GM12878 (cell line): ENCODE measurements around the gene S100A2.

Experiments used
- FOS ChIP-seq: IDR thresholded peaks from 3 replicates; pipeline ENCODE4 v1.6.1; 2011; ENCODE audit warnings: borderline replicate concordance; ENCODE audit not compliant: insufficient read length; ENCODE audit errors: extremely low read depth
- REST ChIP-seq: IDR thresholded peaks from 2 replicates; pipeline ENCODE4 v1.6.1; 2012; ENCODE audit warnings: mild to moderate bottlenecking, low read depth, low read length

GRCh38 chr1:153568367-153569099, 2.9 kb upstream of the S100A2 start:
- TF ChIP-seq FOS: no peak
- no peak for TF ChIP-seq REST
